HepG2 (cell line): ENCODE results near the gene STMN3. TPM values are rescaled to one million over a fixed set of nuclear protein-coding genes. Genes with fewer than 3 reads are reported as not detected.

ENCODE experiments used
- ATAC-seq: fragments of 200-7000 bp; cut with Tn5 transposase; 3 replicates; pipeline ENCODE4 v1.9.1; 2020; ENCODE audit warnings: mild to moderate bottlenecking, moderate library complexity
- BruUV-seq: library from RNA; stranded (reverse); fragments of 400-500 nt; replicated peaks from 2 replicates; lab custom pipeline; 2021; lab: Mats Ljungman, UMichigan
- CTCF ChIA-PET: fragments of 300-600 bp; formaldehyde crosslinking; extraction: SDS; loops from one replicate; lab custom pipeline; 2021; ENCODE audit warnings: low total read pairs, inconsistent platforms, low intra/inter-chr PET ratio; lab: Yijun Ruan, JAX
- POLR2A ChIA-PET: fragments of 350-600 bp; sonication (Branson Sonifier 250); formaldehyde crosslinking; loops from one replicate; lab custom pipeline; 2020; ENCODE audit warnings: antibody characterized with exemption, inconsistent platforms; lab: Yijun Ruan, JAX
- DNase-seq: peaks from one replicate; pipeline ENCODE4 v3.0.0-alpha.2; 2015; ENCODE audit warnings: low spot score
- FAIRE-seq: peaks from 3 replicates; lab custom pipeline; 2011; peaks lifted over from hg19 to GRCh38; lab: Jason Lieb, UNC
- H2AFZ ChIP-seq: one replicate; pipeline ENCODE4 v1.6.1; 2011; ENCODE audit warnings: low read length, inconsistent platforms
- H3K27ac ChIP-seq: fragments of 300-600 bp; 3 replicates; pipeline ENCODE4 v1.8.0; 2011; ENCODE audit warnings: mixed run types, mild to moderate bottlenecking, mixed read lengths, low read length, inconsistent platforms; ENCODE audit not compliant: insufficient read depth; ENCODE audit errors: extremely low read length
- H3K27me3 ChIP-seq, 2 experiments: fragments of 200-600 bp in 1 of 2; 2 replicates in 1 of 2; 3 replicates in 1 of 2; pipeline versions ENCODE4 v1.6.0 to v1.8.0; 2011; ENCODE audit warnings: low read length in 2 of 2, mild to moderate bottlenecking in 2 of 2, moderate library complexity in 2 of 2, inconsistent platforms in 1 of 2; ENCODE audit not compliant: insufficient read depth in 2 of 2, control insufficient read depth in 1 of 2
- H3K36me3 ChIP-seq, 2 experiments: fragments of 200-600 bp in 1 of 2; replicated peaks in 1 of 2; 2 replicates in 1 of 2; 3 replicates in 1 of 2; pipeline versions ENCODE4 v1.5.1 to v1.8.0; 2011; ENCODE audit warnings: low read length in 2 of 2, inconsistent platforms in 1 of 2; ENCODE audit not compliant: insufficient read depth in 2 of 2, control insufficient read depth in 1 of 2
- H3K4me1 ChIP-seq: 2 replicates; pipeline ENCODE4 v1.5.1; 2012; ENCODE audit warnings: low read length, inconsistent platforms; ENCODE audit not compliant: insufficient read depth
- H3K4me2 ChIP-seq: 2 replicates; pipeline ENCODE4 v1.6.0; 2011; ENCODE audit warnings: low read depth, low read length, inconsistent platforms
- H3K4me3 ChIP-seq, 3 experiments: fragments of 200-600 bp in 1 of 3; sonication (generic), shearing (Covaris generic) in 1 of 3; replicated peaks in 1 of 3; 2 replicates each; pipeline ENCODE4 v1.5.1; 2011 to 2016; ENCODE audit warnings: low read length in 3 of 3, inconsistent platforms in 2 of 3, low read depth in 2 of 3, mild to moderate bottlenecking in 2 of 3, control low read depth in 1 of 3, mixed read lengths in 1 of 3; ENCODE audit not compliant: insufficient read depth in 1 of 3
- H3K79me2 ChIP-seq: one replicate; pipeline ENCODE4 v1.6.1; 2011; ENCODE audit warnings: low read length, inconsistent platforms; ENCODE audit not compliant: insufficient read depth
- H3K9ac ChIP-seq: 2 replicates; pipeline ENCODE4 v1.6.0; 2011; ENCODE audit warnings: mild to moderate bottlenecking, low read depth, low read length, inconsistent platforms; ENCODE audit not compliant: insufficient read depth
- H3K9me3 ChIP-seq: 2 replicates; pipeline ENCODE4 v1.5.1; 2012; ENCODE audit warnings: mild to moderate bottlenecking, low read length
- H4K20me1 ChIP-seq: 2 replicates; pipeline ENCODE4 v1.6.0; 2011; ENCODE audit warnings: inconsistent platforms, mild to moderate bottlenecking, low read length, moderate library complexity; ENCODE audit not compliant: insufficient read depth
- AGO2 ChIP-seq: fragments of 200-400 bp; formaldehyde crosslinking; optimal IDR thresholded peaks from 2 replicates; pipeline ENCODE3; 2017; ENCODE audit warnings: mild to moderate bottlenecking, low read depth, low read length, moderate library complexity
- GABPA ChIP-seq, 2 experiments: IDR thresholded peaks; 2 replicates each; pipeline ENCODE4 v1.6.1; 2011 to 2016; ENCODE audit warnings: low read depth in 2 of 2, low read length in 1 of 2, missing biosample characterization in 1 of 2, missing genetic modification characterization in 1 of 2
- KDM2A ChIP-seq: sonication (generic); formaldehyde crosslinking; IDR thresholded peaks from 2 replicates; pipeline ENCODE4 v1.4.0; 2020; ENCODE audit warnings: low read depth, missing genetic modification reagents, borderline replicate concordance
- NFE2 ChIP-seq: sonication (generic); formaldehyde crosslinking; IDR thresholded peaks from 2 replicates; pipeline ENCODE4 v1.4.0; 2020; ENCODE audit warnings: missing genetic modification reagents
- NFIB ChIP-seq: sonication (generic); formaldehyde crosslinking; IDR thresholded peaks from 2 replicates; pipeline ENCODE4 v1.9.0; 2021; ENCODE audit warnings: missing genetic modification reagents, mild to moderate bottlenecking, borderline replicate concordance
- NFYB ChIP-seq: sonication (generic); formaldehyde crosslinking; IDR thresholded peaks from 2 replicates; pipeline ENCODE4 v1.4.0; 2020; ENCODE audit warnings: missing genetic modification reagents
- ZBTB38 ChIP-seq: sonication (generic); formaldehyde crosslinking; IDR thresholded peaks from 2 replicates; pipeline ENCODE4 v1.5.1; 2020; ENCODE audit warnings: mild to moderate bottlenecking, missing genetic modification reagents
- ZC3H4 ChIP-seq: sonication (generic); formaldehyde crosslinking; IDR thresholded peaks from 2 replicates; pipeline ENCODE4 v1.4.0; 2020; ENCODE audit warnings: missing genetic modification reagents, borderline replicate concordance
- ZNF263 ChIP-seq: sonication (generic); formaldehyde crosslinking; IDR thresholded peaks from 2 replicates; pipeline ENCODE4 v1.4.0; 2020; ENCODE audit warnings: missing genetic modification reagents
- ZNF674 ChIP-seq: sonication (generic); formaldehyde crosslinking; IDR thresholded peaks from 2 replicates; pipeline ENCODE4 v1.5.0; 2020; ENCODE audit warnings: low read depth, mild to moderate bottlenecking, missing genetic modification reagents
- ZNF687 ChIP-seq: sonication (generic); formaldehyde crosslinking; IDR thresholded peaks from 2 replicates; pipeline ENCODE4 v1.5.1; 2020; ENCODE audit warnings: mild to moderate bottlenecking, missing genetic modification reagents, moderate library complexity
- ZUFSP ChIP-seq: sonication (generic); formaldehyde crosslinking; IDR thresholded peaks from 2 replicates; pipeline ENCODE4 v1.9.0; 2021; ENCODE audit warnings: missing genetic modification reagents, mild to moderate bottlenecking, borderline replicate concordance
- WGBS: methylation state at CpG from one replicate; pipeline ENCODE4 v1.1.6; 2017; ENCODE audit warnings: low lambda C conversion rate; 5-methylcytosine and 5-hydroxymethylcytosine counted together
- in situ Hi-C: cut with HindIII; loops from 2 replicates; pipeline ENCODE4 v1.10.0; 2017; ENCODE audit warnings: low pct_unique_long_range_greater_than_20kb; ENCODE audit not compliant: extremely low pct_ligation_motif_present
- intact Hi-C: fragments of 100-400 bp; cut with micrococcal nuclease; formaldehyde crosslinking; loops from one replicate; pipeline ENCODE4 v1.10.0; 2022; ENCODE audit not compliant: unreplicated experiment
- polyA plus RNA-seq, 8 experiments: library from polyadenylated mRNA; depleted of rRNA in 3 of 8; stranded (reverse) in 7 of 8; unstranded in 1 of 8; fragments of >200 nt; fragmentation: Illumina TruSeq in 4 of 8; extraction: Trizol in 4 of 8; gene quantifications; 2 replicates each; pipeline versions ENCODE4 v1.2.1 to v1.2.3, GENCODE V29; 2011 to 2016; ENCODE audit warnings: low read depth in 4 of 8, missing spikeins in 1 of 8, mixed read lengths in 1 of 8; ENCODE audit not compliant: insufficient read depth in 1 of 8
- total RNA-seq, 5 experiments: library from RNA; depleted of rRNA; stranded (reverse); fragments of >200 nt; fragmentation: Illumina TruSeq; extraction: Trizol; gene quantifications; 2 replicates each; pipeline ENCODE4 v1.2.3, GENCODE V29; 2016; ENCODE audit warnings: low read depth in 1 of 5
- TF ChIP-seq, protein P1 (sequence below): sonication (generic); formaldehyde crosslinking; IDR thresholded peaks from 2 replicates; pipeline ENCODE4 v1.5.0; 2020; ENCODE audit warnings: mild to moderate bottlenecking, missing genetic modification reagents, moderate library complexity
- TF ChIP-seq, protein P2 (sequence below): sonication (generic); IDR thresholded peaks from 2 replicates; pipeline ENCODE4 v1.6.1; 2016; ENCODE audit warnings: low read depth, borderline replicate concordance

The STMN3 gene
- total and polyA plus RNA-seq, 2 of the 13 experiments (the other 11 are each of a cell fraction or from before 2014, with no cell fraction given): 21.0 to 48.3 TPM

DNA sequence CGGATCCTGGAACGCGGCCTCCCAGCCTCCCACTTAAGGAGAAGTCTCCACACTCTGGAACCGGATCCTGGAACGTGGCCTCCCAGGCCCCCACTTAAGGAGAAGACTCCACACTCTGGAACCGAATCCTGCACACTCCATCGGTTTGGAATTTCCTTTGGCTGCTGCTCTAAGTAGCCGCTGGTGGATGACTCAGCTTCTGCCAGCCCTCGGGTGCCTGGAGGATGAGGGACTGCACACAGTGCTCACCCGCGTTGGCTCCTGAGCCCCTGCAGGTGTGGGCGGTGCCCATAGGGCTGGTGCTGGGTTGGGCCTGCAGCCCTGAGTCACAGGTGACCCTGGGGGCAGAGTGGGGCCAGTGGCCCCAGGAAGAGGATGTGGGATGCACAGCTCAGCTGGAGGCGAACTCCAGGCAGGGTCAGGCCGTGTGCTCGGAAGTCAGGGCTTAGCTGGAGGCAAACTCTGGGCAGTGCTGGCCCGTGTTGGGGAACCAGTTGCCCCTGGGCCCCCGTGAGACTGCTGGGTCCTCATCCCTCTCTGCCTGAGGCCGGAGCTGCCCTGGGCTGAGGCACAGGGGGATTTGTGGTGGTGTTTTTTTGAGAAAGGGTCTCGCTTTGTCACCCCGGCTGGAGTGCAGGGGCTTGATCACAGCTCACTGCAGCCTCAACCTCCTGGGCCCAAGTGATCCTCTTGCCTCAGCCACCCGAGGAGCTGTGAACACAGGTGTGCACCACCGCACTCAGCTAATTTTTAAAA is 29.3 kb upstream of the STMN3 start:
- Histone ChIP-seq H3K27me3 (no peaks in the 10 kb centered on the region), H4K20me1 (no peaks in the 10 kb centered on the region), H3K79me2 (no peaks in the 10 kb centered on the region), H3K4me2 (no peak overlapping the region), H3K4me1 (peaks cover 10% of the 10 kb centered on the region), H3K27ac (no peak overlapping the region), H3K9me3 (no peaks in the 10 kb centered on the region), H3K9ac (0 out of 2 replicates have a peak overlapping the region, but pooled peaks have one; percentile 5), H3K4me3 (no peak overlapping the region), H2AFZ (no peak overlapping the region), H3K36me3 (peaks cover 8 to 9% of the 10 kb centered on the region in 2 experiments; a peak in 3 of 5 replicates)
- ATAC-seq: peak; percentile 39
- BruUV-seq: no TSS peak
- WGBS: 84% methylated on average over 19 of the region's 22 CpGs
- peak; percentile 63 for DNase-seq
- in situ Hi-C loops (no loop called here), intact Hi-C loops (no loop called here)
- FAIRE-seq: no peak
- ChIA-PET CTCF (no interaction called here), POLR2A (interaction anchor here (0.5 to 1.3 kb wide), 5 partner anchors 13 to 58 kb away, joined by 3 to 6 read pairs (median 4); partner anchors contain the start of gene RTEL1)
- TF ChIP-seq, protein P1, sequence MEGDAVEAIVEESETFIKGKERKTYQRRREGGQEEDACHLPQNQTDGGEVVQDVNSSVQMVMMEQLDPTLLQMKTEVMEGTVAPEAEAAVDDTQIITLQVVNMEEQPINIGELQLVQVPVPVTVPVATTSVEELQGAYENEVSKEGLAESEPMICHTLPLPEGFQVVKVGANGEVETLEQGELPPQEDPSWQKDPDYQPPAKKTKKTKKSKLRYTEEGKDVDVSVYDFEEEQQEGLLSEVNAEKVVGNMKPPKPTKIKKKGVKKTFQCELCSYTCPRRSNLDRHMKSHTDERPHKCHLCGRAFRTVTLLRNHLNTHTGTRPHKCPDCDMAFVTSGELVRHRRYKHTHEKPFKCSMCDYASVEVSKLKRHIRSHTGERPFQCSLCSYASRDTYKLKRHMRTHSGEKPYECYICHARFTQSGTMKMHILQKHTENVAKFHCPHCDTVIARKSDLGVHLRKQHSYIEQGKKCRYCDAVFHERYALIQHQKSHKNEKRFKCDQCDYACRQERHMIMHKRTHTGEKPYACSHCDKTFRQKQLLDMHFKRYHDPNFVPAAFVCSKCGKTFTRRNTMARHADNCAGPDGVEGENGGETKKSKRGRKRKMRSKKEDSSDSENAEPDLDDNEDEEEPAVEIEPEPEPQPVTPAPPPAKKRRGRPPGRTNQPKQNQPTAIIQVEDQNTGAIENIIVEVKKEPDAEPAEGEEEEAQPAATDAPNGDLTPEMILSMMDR: 0 out of 2 replicates have a peak, but pooled peaks have one; percentile 2
- TF ChIP-seq KDM2A (peak; percentile 65; the same call in 1 of the 2 replicates), AGO2 (peak; percentile 77), ZNF687 (CRISPR knock-in tag) (peak; percentile 69), NFIB (CRISPR knock-in tag) (no peak), ZUFSP (CRISPR knock-in tag) (no peak), NFYB (0 out of 2 replicates have a peak, but pooled peaks have one; percentile 12), ZC3H4 (CRISPR knock-in tag) (no peak), GABPA (IDR thresholded peaks at IDR 0.05; ENCODE audit: low read depth, low read length) (no peak), GABPA (CRISPR knock-in tag; IDR thresholded peaks at IDR 0.05; ENCODE audit: low read depth) (peak; percentile 37; the same call in 1 of the 2 replicates), NFE2 (CRISPR knock-in tag) (peak; percentile 50; the same call in 1 of the 2 replicates), ZNF674 (CRISPR knock-in tag) (no peak), ZNF263 (CRISPR knock-in tag) (peak; percentile 60; the same call in 1 of the 2 replicates), ZBTB38 (CRISPR knock-in tag) (peak; percentile 73; the same call in 1 of the 2 replicates)
- TF ChIP-seq, protein P2, sequence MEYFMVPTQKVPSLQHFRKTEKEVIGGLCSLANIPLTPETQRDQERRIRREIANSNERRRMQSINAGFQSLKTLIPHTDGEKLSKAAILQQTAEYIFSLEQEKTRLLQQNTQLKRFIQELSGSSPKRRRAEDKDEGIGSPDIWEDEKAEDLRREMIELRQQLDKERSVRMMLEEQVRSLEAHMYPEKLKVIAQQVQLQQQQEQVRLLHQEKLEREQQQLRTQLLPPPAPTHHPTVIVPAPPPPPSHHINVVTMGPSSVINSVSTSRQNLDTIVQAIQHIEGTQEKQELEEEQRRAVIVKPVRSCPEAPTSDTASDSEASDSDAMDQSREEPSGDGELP: peak; percentile 65; the same call in 1 of the 2 replicates
